NT2/D1 (cell line): Measurements from ENCODE around the gene MAN1A1.

ENCODE experiments used
- SUZ12 ChIP-seq: IDR thresholded peaks from 2 replicates; pipeline ENCODE4 v1.6.1; 2011; ENCODE audit not compliant: insufficient read length, insufficient read depth; ENCODE audit errors: extremely low read depth
- YY1 ChIP-seq: IDR thresholded peaks from 2 replicates; pipeline ENCODE4 v1.6.1; 2011; ENCODE audit not compliant: insufficient read length, insufficient read depth
- ZNF274 ChIP-seq: IDR thresholded peaks from 2 replicates; pipeline ENCODE4 v1.6.1; 2011; ENCODE audit warnings: mild to moderate bottlenecking, low read depth, low read length

DNA sequence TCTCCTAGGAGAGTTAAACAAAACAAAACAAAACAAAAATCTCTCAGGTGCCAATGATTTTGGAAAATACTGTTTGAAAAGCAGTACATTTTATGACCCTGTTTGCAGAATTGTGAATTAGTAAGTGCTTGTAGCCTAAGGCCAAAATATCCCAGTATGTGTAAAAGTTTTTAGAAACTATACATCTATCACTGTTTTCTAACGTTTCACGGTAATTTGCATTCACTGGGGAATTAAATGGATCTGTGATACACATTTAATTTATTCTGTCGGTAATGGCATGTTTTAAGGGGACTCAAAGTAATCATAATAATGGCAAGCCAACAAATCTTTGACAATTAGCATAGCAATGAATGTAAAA, 175.5 kb downstream of the MAN1A1 start:
- TF ChIP-seq YY1 (no peak), ZNF274 (no peak), SUZ12 (no peak)
